Esophagus (tissue), 2 donors: ENCODE data around the gene KPTN. TPM values are rescaled to one million over a fixed set of nuclear protein-coding genes. Genes with fewer than 3 reads are reported as not detected.

Source experiments
- H3K27ac ChIP-seq, 2 donors: one replicate each; pipeline ENCODE4 v1.5.1; 2013; ENCODE audit warnings: low read depth in 2 of 2, mild to moderate bottlenecking in 2 of 2, inconsistent platforms in 1 of 2, low read length in 1 of 2, moderate library complexity in 1 of 2
- H3K27me3 ChIP-seq, 2 donors: one replicate each; pipeline ENCODE4 v1.6.1; 2013; ENCODE audit warnings: low read length in 2 of 2, control low read depth in 1 of 2, mild to moderate bottlenecking in 1 of 2; ENCODE audit not compliant: insufficient read depth in 2 of 2, control insufficient read depth in 1 of 2
- H3K36me3 ChIP-seq, 2 donors: one replicate each; pipeline ENCODE4 v1.6.1; 2013; ENCODE audit warnings: low read length in 1 of 2; ENCODE audit not compliant: control insufficient read depth in 2 of 2, insufficient read depth in 2 of 2
- H3K4me1 ChIP-seq, 2 donors: one replicate each; pipeline ENCODE4 v1.6.1; 2013; ENCODE audit warnings: low read length in 1 of 2; ENCODE audit not compliant: control insufficient read depth in 2 of 2, insufficient read depth in 2 of 2
- H3K4me3 ChIP-seq, 2 donors: one replicate each; pipeline ENCODE4 v1.5.1; 2013; ENCODE audit warnings: low read length in 2 of 2, mild to moderate bottlenecking in 2 of 2, low read depth in 1 of 2, moderate library complexity in 1 of 2
- H3K9me3 ChIP-seq, 2 donors: one replicate each; pipeline ENCODE4 v1.6.1; 2013; ENCODE audit warnings: mild to moderate bottlenecking in 2 of 2, low read depth in 1 of 2, low read length in 1 of 2, moderate library complexity in 1 of 2; ENCODE audit not compliant: control insufficient read depth in 2 of 2, insufficient read depth in 1 of 2
- WGBS, 2 donors: extraction: QIAGEN DNeasy Blood & Tissue Kit; methylation state at CpG; one replicate each; pipeline ENCODE4 v1.1.7; 2013; 5-methylcytosine and 5-hydroxymethylcytosine counted together
- polyA plus RNA-seq, 2 donors: library from polyadenylated mRNA; stranded (reverse); fragments of 200-250 nt; gene quantifications; one replicate each; pipeline ENCODE4 v1.2.3, GENCODE V29; 2013
- donor health status: healthy with polysubstance abuse.
- donor health status: Bipolar disorder and iron deficiency.

Gene KPTN
- polyA plus RNA-seq, 2 donors = 10.8 to 17.2 TPM

DNA sequence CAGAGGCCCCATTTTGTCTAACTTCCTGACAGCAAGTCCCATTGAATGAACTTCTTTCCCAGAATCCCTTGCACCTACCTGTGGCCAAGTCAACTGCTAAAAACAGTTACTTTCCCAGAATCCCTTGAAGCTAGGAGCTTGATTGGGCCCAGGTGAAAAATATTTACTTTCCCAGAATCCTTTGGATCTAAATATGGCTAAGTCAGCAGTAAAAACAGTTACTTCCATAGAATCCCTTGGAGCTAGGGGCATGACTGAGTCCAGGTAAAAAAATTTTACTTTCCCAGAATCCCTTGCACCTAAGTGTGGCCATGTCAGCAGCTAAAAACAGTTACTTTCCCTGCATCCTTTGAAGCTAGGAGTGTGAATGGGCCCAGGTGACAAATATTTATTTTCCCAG, 51.5 kb downstream of the KPTN start:
- no peak overlapping the region for H3K27ac ChIP-seq
- H3K4me1 ChIP-seq = peaks cover 4 to 17% of the 10 kb centered on the region in 2 donors
- H3K27me3 ChIP-seq = no peaks in the 10 kb centered on the region
- no peaks in the 10 kb centered on the region for H3K9me3 ChIP-seq
- H3K36me3 ChIP-seq = no peaks in the 10 kb centered on the region
- H3K4me3 ChIP-seq = no peak overlapping the region

DNA sequence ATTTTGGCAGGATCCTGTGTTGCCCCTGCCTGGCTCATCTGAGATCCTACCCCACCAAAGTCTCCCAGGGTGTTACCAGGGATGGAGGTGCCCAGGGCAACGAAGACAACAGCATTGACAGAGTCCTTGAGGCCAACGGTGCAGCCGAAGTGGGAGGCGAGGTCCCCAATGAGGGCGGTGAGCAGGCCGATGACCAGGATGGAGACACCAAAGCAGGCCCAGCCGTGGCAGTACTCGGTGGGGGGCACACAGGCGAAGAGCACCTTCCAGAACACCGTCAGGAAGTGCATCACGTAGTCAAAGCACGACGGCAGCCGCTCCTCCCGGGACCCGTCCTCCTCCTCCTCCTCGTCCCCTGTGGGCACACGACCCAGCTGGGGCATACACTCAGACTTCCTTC, 51.9 kb downstream of the KPTN start:
- no peaks in the 10 kb centered on the region for H3K27me3 ChIP-seq
- 76 to 86% methylated on average over 18 of the region's 18 CpGs for WGBS, 2 donors
- no peaks in the 10 kb centered on the region for H3K9me3 ChIP-seq
- H3K36me3 ChIP-seq = no peaks in the 10 kb centered on the region
- H3K4me3 ChIP-seq = no peak overlapping the region
- peaks cover 4 to 19% of the 10 kb centered on the region in 2 donors for H3K4me1 ChIP-seq
- H3K27ac ChIP-seq = no peak overlapping the region

DNA sequence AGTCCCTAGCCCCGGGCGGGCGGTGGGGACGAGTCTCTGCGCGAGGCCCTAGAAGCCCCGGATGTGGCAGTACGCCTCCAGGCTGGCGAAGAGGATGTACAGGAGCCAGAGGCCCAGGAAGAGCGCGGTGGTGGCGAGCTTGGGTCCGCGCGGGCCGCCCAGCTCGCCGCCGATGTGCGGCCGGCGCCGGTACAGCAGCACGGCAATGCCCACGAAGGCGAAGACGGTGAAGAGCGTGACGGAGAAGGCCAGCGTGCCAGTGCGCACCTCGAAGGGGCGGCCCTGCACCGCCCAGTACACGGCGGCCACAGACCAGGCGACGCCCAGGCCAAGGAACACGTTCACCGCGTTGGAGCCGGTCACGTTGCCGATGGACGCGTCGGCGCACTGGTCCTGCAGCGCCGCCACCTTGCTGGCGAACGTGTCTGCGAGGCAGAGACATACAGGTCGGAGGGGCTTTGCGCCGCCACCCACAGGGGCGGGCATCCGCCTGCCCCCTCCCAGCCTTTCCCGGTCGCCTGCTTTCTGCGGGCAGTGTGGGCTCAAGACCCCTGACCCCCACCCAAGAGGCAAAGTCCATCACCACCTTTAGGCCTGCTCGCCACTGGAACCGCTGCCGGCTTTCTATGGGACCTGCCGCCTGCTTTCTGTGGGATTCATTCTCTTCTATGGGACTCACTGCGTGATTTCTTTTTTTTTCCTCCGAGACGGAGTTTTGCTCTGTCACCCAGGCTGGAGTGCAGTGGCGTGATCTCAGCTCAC, 53.8 kb downstream of the KPTN start:
- Histone ChIP-seq H3K4me1 (peaks cover 4 to 19% of the 10 kb centered on the region in 2 donors), H3K27ac (no peak overlapping the region), H3K27me3 (no peaks in the 10 kb centered on the region), H3K4me3 (peak overlapping the region; percentile 32 to 36), H3K9me3 (no peaks in the 10 kb centered on the region), H3K36me3 (no peaks in the 10 kb centered on the region)
- WGBS, 2 donors = 7 to 8% methylated on average over 68 to 69 of the region's 69 CpGs

DNA sequence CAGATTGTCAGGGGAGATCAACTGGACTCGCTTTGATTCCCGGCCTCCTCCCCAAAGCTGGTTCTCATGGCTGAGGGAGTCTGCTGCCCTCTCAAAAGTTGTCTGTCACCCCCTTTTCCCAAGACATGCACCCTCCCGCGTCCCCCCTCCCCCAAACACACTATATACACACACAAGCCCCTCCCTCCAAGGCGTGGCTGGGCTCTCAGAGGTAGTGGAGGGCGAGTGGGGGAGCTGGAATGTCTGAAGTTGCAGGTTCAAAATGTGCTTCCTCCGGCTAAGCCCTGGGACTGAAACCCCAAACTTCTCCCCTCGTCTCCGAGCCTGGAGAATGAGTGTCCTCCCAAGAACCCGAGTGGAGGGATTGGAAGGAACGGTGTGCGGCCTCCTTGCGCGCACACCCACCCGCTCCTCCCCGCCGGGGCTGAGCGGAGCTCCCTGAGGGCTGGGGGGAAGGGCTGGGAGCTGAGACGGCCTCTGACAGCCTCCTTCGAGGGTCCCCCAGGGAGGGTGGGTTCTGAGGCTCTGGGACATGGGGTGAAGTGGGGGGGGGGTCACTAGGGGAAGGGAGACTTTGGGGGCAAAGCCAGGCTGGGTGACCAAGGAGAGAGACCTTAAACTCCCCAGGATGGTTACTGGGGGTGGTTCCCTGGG, 54.8 kb downstream of the KPTN start:
- no peaks in the 10 kb centered on the region for H3K27me3 ChIP-seq
- H3K36me3 ChIP-seq = no peaks in the 10 kb centered on the region
- no peak overlapping the region for H3K4me3 ChIP-seq
- WGBS, 2 donors = 26 to 36% methylated on average over 19 to 20 of the region's 20 CpGs
- H3K4me1 ChIP-seq = peaks cover 4 to 19% of the 10 kb centered on the region in 2 donors
- H3K27ac ChIP-seq = no peak overlapping the region
- no peaks in the 10 kb centered on the region for H3K9me3 ChIP-seq

DNA sequence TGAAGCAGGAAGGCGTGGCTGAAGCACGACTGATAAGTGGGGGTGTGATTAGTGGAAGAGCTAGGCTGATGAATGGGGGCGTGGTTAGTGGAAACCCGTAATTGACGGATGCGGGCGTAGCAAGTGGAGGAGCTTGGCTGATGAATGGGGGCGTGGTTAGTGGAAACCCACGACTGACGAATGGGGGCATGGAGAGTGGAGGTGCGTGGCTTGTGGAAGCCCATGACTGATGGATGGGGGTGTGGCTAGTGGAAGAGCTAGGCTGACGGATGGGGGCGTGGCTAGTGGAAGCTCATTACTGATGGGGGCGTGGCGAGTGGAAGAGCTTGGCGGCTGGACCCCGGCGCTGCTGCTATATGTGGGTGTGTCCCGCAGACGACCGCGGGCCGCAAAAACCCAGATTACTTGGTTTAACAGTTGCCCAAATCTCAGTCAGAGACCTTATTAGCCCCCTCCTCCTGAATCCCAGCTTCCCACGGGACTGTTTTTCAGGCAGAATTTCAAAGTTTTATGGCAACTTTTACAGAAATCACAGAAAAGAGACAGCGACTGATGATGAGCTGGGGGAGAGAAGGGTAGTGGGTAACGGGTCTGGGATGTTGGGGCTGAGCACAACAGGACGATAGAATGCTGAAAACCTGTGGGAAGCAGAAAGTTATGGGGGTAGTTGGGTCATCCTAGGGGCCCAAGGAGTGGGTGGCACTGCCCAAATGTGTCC, 55.7 kb downstream of the KPTN start:
- peak overlapping the region; percentile 9 to 54 for H3K27ac ChIP-seq
- no peaks in the 10 kb centered on the region for H3K36me3 ChIP-seq
- peaks cover 0 to 6% of the 10 kb centered on the region in 2 donors for H3K27me3 ChIP-seq
- H3K9me3 ChIP-seq = no peaks in the 10 kb centered on the region
- 1% methylated on average over 27 of the region's 27 CpGs for WGBS, 2 donors
- H3K4me3 ChIP-seq = no peak overlapping the region
- peaks cover 4 to 16% of the 10 kb centered on the region in 2 donors for H3K4me1 ChIP-seq

DNA sequence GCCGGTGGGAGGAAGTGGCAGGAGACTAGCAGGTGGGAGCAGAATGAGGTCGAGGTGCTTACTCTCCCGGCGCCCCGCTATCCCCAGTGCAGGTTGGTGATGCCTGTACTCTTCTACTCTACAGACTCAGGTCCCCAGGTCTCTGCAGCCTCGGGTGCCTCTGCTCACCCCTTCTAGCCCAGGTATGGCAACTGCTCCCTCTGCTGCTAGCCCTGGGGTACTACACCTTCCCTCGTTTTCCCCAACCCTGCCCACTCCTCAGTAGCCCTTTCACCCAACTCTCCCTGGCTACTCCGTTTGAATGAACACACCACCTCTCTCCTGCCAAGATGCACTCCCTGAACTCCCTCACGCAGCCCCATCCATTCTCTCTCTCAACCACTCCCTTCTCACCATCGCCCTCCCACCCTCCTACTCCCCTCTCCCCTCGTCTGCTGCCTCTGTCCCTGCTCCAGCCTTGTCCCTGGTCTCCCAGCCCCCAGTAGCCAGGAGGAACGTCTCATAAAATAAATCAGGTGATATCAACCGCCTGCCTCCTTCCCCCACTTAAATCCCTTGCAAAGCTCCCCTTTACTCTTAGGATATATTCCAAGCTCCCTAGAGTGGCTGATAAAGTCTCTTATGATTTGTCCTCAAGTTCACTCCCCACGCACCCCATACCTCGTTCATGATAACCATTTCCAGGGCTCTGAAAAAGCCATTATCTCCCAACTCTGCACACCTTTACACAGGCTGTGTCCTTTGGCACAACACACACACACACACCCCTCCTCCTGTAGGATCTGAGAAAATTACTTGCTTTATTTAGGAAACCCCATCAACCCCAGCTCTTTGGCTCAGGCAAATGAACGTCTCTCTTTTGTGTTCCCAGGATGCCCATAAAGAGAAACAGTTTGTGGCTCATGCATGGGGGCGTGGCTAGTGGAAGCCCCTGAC, 56.5 kb downstream of the KPTN start:
- H3K27me3 ChIP-seq = peaks cover 0 to 6% of the 10 kb centered on the region in 2 donors
- peaks cover 4 to 16% of the 10 kb centered on the region in 2 donors for H3K4me1 ChIP-seq
- peak overlapping the region; percentile 1 to 54 for H3K27ac ChIP-seq
- WGBS, 2 donors = 6 to 8% methylated on average over 14 to 17 of the region's 17 CpGs
- no peaks in the 10 kb centered on the region for H3K36me3 ChIP-seq
- no peak overlapping the region for H3K4me3 ChIP-seq
- no peaks in the 10 kb centered on the region for H3K9me3 ChIP-seq

Other genes with a start within 250 kb of the KPTN start
- 10 to 100 TPM; 12.9 to 22.2 TPM for gene CCDC9, start 227.7 kb downstream of the KPTN start, polyA plus RNA-seq
- gene INAFM1, start 209.3 kb downstream of the KPTN start, polyA plus RNA-seq = 1 to 10 TPM; 5.6 to 7.4 TPM
- under 1 TPM; 0.71 to 0.96 TPM for gene C5AR1, start 174.4 kb downstream of the KPTN start, polyA plus RNA-seq
- under 1 TPM; 0.12 to 0.29 TPM for gene C5AR2, start 152.0 kb downstream of the KPTN start, polyA plus RNA-seq
- 10 to 100 TPM in 1 of 2 donors, 1 to 10 TPM in 1; 9.4 to 15.6 TPM for gene DHX34, start 134.9 kb downstream of the KPTN start, polyA plus RNA-seq
- 1 to 10 TPM; 4.4 to 4.7 TPM for gene MEIS3, start 64.7 kb downstream of the KPTN start, polyA plus RNA-seq
- gene SLC8A2, start 12.3 kb downstream of the KPTN start, polyA plus RNA-seq = under 1 TPM; 0.16 to 0.29 TPM
- gene NAPA, start 30.8 kb upstream of the KPTN start, polyA plus RNA-seq = 100 to 1,000 TPM; 106 to 110 TPM
- under 1 TPM; 0.06 to 0.14 TPM for gene ZNF541, start 88.9 kb upstream of the KPTN start, polyA plus RNA-seq
- 1 to 10 TPM; 4.0 to 8.5 TPM for gene BICRA, start 124.9 kb upstream of the KPTN start, polyA plus RNA-seq
- 10 to 100 TPM; 22.4 to 27.4 TPM for gene EHD2, start 229.2 kb upstream of the KPTN start, polyA plus RNA-seq